ENCODE data around the gene USP8.

Gene USP8

DNA sequence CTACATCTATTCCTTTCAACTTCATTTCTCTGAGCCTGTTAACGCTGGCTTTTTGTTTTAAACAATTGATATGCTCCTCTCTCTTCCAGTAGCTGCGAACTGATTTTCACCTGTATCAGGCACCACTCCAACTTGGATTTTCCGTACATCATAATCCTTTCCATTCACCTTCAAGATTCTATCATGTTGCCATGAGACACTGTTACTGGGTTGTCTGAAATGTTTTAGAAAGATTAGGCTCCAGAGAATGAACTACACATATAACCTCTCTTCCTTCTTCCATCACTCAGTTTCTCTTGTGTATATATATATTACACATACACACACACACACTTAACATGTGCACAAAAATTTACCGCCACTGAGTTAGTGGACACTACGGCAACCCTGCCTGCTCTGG lies 122.4 kb downstream of the USP8 start, which contains the start of gene USP50:
USP50 (minus strand) TSS at position 101 of the 400 bp plus-strand sequence. CDS start 141 bp downstream, outside the sequence.
- FAIRE-seq: no peak

- no peak for FAIRE-seq
Measured at GRCh38 chr15:50549326-50549725, 125.1 kb downstream of the USP8 start.

DNA sequence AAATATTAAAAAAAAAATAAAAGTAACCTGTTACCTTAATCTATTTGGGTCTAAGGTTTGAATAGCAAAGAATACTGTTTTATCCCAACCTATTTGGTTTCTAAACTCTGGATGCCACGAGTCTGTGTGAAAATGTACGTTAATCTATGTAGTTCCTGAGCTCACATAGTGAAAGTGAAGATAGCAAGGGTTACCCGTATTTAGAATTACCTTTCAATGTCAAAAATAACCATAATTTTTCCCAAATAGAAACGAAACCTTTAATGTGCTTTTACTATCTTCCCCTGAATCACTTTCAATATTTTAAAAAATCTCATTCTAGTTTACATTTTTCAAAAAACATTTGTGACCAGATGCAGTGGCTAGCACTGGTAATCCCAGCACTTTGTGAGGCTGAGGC lies 128.0 kb downstream of the USP8 start:
- FAIRE-seq: no peak

DNA sequence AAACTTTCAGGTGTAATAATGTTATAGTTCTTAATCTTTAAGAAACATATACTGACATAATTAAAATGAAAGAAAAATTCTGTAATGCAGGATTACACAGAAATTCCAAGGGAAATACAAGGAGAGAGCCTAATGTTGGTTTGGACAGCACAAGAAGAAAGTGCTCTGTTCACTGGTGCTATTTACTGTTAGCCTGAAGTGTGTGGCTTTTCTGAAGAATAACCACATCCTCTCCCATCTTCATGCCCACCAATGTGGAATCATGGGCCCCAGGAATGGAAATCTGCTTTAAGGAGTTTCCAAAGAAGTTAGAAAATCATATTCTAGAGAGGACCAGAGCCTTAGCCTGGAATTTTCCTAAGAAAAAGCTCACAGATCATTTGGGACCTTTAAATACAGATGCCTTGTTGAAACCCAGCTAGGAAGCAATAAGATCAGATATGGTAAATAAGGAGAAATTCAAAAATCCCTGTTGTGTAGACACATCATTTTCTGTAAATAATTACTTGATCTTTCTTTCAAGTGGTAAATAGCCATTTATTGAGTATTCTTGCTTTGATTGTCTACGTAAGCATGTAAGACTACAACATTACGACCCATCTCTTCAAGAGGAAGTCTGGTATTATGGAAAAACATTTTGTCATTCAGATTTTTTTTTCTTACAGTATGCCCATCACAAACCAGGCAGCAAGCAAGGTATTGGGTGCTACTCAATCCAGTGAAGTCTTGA lies 132.6 kb downstream of the USP8 start:
- FAIRE-seq: no peak

DNA sequence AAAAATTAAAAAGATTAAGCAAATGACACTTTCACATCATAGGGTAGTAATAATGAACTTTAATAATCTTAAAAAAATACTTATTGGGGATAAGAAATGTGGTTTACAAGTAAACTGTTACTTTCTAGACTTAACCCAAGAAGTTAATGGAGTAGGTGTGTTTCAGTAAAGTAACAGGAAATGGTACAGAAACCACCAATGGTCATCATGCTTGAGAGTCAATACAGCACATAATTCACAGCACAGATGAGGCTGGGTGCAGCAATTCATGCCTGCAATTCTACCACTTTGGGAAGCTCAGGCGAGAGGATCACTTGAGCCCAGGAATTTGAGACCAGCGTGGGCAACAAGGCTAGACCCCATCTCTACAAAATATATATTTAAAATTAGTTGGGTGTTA lies 133.8 kb downstream of the USP8 start:
- FAIRE-seq: no peak

DNA sequence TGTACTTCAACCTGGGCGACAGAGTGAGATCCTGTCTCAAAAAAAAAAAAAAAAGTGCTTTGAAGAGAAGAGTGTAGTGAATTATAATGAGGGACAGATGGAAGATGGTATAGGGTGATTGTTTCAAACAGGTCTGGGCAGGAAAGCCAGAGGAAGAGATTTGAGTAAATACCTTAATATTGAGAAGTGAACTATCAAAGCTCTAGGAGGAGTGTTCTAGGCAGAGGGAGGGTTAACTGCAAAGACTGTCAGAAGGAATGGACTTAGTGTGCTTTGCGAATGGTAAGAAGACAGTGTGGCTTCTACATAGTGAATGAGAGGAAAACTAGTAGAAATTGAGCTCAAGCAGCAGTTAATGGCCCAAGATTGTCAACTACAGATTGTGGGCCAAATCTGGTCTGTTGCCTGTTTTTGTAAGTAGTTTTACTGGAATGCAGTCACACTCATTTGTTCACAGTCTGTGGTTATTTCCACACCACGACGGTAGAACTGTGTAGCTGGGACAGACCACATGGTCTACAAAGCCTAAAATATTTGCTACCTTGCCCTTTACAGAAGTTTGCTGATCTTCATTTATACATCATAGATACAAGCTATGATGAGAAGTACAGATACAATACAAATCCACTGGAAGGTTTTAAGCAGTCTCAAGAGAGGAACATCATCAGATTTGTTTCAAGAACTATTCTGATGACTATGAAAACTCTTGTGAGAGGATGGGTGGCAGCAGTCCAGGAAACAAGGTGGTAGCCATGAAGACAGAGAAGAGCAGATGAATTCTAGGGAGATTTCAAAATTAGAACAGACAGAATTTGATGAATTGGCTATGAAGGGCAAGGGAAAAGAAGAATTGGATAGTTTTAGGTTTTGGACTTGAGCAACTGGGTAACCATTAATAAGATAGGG lies 138.8 kb downstream of the USP8 start:
- no peak for FAIRE-seq

- FAIRE-seq: no peak
Measured at GRCh38 chr15:50563756-50564155, 139.6 kb downstream of the USP8 start.

Measured in TTC549 (cell line).